ENCODE measurements around the gene CACUL1.
"Not testable (repeated sequence)": the region's sequence is repeated elsewhere in the genome, so short reads cannot be mapped to it uniquely, and the experiment has no call there.

The CACUL1 gene

DNA sequence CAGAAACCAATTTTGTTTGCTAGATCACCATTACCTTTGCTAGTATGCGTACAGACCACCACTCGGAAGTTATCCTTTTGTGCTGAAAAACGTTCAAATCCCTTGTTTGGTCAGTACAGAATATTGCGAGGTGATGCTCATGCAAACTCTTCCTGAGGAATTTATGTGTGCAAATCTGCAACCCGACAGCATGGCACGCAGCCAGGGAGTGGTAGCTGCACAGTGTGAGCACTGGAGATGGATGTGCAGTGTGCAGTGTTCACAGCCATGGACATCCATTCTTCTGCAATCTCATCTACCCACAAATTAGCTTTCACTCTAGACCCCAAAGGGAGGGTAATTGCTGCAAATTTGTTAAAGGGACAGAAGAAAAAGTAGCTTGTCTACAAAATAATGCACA is 72.2 kb downstream of the CACUL1 start:
- DNase-seq = no peak

DNA sequence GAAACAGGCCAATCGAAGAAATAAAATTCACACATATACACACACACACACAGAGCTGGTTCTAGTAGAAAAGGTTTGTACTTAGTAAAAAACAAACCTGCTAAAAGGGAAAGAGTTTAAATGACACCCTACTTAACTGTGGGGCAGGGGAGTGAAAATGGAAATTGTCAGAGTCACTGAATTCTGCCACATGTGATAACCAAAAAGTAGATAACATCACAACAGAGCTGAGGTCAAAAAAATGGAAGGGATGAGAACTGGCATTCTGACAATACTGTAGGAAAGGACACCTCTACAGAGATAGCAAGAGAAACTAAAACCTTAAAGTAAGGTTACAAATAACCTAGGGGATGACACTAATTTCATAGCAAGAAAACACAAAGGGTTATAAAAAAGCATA is 74.6 kb downstream of the CACUL1 start:
- no peak for DNase-seq

DNA sequence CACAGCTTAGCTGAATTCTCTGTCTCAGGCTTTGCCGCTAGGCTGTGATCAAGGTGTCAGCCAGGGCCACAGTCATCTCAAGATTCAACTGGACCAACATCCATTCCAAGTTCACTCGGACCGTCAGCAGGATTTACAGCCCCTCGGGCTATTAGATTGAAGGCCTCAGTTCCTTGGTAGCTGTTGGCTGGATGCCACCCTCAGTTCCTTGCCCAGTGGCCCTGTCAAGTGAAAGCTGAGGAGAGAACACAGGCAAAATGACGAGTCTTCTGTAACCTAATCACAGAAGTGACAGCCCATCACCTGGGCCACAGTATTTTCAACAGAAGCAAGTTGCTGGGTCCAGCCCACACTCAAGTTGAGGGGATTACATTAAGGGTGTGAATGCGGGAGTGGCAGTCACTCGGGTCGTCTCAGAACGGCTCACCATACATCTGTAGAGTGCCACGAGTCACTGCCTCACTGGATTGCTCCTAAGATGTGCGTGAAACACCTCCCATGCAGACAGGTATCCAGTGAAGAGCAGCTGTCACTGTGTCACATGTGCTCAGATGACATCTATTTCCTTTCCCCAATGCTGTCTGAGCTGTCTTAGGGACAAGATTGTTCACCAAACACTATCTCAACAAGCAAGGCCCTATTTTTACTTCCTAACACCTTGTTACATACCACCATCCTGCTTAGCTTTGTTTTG is 80.4 kb downstream of the CACUL1 start:
- no peak for DNase-seq

DNA sequence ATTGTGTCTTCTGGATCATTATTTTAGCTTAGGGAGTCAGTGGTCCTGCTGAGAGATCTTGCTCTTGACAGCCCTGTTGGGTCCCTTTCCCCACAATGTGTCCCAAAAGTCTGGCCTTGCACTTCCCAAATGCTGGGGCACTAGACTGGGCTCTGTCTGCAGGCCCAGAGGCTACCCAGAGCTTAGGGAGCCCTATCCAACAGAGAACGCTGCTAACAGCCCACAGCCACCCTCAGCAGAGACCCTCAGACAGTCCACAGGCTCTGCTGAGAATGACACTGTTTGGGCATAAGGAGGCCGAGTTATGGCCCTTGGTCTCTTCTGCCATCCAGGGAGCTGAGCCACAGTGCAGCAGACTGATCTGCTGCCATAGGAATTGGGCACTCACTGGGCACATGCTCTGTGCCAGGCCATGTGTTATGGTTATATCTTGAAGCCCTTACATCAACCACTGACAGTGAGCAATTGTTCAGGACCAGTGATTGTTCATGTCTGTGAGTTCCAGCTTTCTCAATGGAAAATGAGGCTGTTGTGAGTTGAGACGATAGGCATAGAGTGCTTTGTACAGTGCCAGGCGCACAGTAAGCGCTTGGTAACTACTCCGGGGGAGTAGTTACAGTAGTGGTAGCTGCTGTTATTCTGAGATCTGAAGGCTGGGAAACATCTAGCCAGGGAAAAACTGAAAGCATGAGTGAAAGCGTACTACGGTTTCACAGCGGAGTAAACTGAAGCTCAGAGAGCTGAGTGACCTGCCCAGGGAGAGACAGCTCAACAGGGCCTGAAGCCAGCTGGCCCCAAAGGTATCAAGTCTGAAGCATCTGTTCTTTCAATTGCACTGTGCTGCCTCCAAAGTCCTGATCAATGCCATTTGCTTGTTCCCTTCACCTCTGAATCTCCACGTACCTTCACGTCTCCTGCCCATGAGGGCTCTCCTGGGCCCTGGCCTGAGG is 81.7 kb downstream of the CACUL1 start:
- no peak for DNase-seq

DNA sequence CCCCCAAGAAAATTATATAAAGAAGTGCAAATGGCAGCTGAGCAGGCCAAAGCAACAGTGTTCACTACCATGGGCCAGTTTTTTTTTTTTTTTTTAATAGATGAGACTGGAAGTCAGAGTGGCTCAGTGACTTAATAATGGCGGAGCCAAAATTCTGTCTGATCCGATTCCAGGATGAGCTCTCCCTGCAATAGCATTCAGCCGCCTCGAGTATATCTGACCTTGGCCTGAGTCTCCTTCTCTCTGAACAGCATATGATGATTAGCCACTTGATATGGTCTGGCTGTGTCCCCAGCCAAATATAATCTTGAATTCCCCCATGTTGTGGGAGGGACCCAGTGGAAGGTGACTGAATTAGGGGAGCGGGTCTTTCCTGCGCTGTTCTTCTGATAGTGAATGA is 82.6 kb downstream of the CACUL1 start:
- no peak for DNase-seq

DNA sequence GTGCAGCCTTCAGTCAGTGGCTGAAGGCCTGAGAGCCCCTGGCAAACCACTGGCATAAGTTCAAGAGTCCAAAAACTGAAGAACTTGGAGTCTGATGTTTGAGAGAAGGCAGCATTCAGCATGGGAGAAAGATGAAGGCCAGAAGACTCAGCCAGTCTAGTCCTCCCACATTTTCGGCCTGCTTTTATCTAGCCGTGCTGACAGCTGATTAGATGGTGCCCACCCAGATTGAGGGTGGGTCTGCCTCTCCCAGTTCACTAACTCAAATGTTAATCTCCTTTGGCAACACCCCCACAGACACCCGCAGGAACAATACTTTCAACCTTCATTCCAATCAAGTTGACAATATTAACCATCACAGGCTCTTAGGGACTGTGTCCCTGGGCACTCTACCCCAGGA is 83.5 kb downstream of the CACUL1 start:
- DNase-seq = not testable (repeated sequence)

DNA sequence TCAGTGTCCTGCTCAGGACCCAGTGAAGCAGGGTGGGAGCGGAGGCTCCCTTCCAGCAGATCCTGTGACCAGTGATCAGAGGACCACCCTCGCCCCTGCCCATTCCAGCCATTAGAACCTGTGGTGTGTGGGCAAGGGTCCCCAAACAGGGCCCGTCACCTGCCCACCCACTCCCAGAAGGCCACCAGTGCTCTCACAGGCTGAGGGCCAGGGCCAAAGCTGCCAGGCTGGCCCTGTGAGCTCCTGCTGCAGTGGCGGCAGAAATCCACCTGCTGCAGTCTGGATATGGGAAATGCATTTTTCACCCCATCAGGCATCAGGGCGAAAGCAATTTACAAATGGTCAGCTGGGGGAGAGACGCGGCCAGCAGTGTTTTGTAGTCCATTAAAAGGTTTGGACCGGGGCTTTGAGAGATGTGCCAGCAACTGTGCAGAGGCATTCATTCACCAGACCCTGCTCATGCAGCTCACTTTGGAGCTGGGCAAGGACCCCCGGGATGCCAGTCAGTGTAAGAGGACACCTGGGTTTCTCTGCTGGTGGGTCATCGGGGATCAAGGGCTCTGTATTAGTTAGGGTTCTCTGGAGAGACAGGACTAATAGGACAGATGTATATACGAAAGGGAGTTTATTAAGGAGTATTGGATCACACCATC is 84.2 kb downstream of the CACUL1 start:
- no peak for DNase-seq

DNA sequence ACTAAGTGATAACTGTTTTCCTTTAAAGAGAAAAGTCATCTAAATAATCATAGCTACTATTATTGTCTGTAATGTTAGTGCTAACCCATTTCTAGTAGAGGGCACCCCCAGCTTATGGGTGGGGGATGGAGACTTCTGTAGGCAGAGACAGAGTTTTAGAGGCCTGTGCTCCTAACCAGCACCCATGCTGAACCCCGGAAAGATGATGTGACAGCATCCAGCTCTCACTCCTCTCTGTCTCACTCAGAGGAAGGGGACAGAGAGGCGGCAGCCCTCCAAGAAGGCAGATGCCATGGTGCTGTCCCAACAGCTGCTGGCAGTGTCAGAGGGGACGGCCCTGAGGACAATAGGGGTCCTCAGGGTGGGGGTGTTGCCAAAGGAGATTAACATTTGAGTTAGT is 84.9 kb downstream of the CACUL1 start:
- DNase-seq = no peak

DNA sequence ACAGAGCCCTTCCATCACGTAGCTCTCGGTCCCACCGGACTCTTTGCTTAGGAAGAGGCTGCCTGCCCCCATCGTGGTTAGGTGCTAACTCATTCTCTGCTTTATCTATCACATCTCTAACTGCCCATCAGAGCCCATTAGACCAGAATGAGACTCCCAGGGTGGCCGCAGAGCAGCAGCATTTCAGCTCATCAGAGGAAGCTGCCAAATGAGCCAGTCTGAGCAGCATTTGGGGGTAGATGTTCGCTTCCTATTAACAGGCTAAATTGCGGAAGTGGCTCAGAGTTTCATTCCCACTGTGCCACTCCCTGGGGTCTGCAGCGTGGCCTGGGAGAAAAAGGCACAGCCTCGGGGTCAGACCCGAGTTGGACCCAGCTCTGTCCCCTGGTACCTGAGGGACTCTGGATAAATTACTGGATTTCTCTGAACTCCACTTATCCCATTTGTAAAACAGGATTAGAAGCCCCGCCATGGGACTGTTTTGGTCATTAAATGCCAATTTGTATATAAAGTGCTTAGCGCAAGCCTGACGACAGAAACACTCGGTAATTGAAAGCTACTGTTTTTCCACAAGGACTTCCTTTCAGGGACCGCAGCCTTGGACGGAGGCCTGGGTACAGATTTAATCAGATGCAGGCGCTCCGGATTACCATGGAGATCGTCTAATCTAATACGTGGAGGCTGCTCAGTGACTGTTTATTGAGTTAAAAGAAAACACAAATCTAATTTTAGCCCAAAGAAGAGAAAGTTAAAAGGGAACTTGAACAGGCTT is 85.6 kb downstream of the CACUL1 start:
- DNase-seq = peak in 1 of 2 donors; percentile 19

DNA sequence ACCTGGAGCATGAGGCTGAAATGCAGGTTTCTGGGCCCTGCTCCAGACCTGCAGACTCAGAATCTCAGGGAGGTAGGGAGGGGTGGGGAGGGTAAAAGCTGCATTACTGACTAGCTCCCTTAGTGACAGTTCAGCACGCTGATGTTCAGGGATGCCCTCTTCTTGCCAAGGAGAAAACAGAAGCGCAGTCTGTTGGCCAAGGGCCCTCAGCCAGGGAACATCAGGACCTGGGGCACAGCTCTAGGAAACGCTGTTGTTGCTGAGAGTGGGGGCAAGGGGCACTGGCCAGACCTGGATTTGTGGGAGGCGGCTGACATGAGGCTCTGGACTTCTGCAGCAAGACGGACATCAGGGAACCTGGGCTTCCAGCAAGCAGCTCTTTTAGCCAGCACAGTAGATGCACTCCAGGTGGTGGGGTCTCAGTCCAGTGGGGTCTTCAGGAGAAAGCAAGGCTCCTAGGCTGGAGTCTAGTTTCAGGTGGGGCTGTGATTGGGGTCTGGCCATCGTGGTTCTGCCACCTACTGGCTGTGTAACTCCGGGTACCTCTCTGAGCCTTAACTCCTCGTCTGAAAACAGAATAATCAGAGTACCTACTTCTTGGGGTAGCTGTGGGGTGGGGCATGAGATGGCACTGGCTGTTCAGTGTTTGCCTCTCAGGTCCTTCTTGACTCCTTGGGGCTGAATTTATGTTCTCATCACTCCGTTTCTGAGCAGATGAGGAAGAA is 86.4 kb downstream of the CACUL1 start:
- DNase-seq = no peak

DNA sequence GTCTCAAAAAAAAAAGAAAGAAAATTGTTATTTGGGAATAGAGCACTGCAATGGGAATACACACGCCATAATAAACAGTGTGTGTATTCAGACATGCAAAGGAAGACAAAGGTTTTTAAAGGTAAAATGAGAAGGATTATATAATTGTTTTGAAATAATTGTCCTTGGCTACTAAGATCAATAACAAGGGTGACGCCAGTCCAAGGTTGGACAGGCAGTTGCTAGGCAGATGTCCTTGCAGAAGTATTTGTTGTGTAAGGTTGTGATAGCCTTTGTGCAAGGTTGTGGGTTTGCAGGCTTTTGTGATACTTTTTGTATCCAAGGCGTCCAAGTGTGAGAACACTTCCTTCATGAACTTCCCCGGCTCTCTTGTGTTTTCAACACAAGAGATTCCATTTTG is 87.0 kb downstream of the CACUL1 start:
- DNase-seq = no peak

DNA sequence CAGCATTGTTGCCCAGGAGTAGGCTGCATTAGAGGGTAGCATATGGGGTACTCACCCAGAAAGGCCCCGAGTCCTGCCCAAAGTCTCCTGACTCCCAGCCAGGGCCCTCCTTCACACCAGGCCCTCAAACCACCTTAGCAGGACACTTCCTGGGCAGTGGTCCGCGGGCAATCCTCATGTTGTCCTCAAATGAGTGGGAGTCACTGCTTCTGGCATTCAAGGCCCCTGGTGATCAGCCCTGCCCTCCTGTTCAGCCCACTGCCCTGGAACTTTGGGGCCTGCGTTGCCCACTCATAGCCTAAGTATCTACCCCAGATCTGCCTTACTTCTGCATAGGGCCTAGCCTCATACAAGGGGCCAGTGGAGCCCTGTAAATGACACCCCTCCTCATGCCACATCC is 88.4 kb downstream of the CACUL1 start:
- no peak for DNase-seq

DNA sequence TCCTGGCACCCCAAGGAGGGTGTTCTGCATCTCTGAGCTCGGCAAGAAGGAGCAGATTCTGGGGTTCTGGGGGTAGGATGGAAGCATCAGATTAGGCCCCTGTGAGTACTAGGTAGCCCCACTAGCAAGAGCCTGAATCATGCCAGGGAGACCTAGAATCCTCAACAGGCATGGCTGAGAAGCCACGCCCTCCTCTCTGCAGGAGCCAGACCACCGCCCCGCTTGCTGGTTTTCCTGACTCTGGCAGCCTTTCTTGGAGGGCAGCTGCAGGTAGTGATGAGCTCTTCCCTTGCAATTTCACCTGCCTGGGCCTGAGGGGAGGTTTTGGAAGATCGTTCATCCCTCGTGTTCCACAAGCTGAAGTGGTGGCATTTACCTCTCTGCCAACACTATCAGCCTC is 90.4 kb downstream of the CACUL1 start:
- DNase-seq = no peak

DNA sequence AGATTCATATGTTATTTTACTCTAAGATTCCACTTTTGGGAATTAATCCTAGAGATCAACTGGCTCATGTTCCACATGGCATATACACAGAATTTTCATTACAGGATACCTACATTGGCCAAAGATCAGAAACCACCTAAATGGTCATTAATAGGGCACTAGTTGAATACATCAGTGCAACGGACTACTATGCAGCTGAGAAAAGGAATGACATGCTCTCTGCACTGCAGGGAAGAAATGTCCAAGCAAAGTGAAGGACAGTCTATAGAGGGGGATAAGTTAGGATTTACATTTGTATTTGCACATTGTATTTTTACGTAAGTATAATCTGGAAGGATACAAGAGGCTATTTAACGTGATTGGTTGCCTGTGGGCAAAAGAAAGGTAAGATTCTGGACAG is 91.6 kb downstream of the CACUL1 start:
- no peak for DNase-seq

DNA sequence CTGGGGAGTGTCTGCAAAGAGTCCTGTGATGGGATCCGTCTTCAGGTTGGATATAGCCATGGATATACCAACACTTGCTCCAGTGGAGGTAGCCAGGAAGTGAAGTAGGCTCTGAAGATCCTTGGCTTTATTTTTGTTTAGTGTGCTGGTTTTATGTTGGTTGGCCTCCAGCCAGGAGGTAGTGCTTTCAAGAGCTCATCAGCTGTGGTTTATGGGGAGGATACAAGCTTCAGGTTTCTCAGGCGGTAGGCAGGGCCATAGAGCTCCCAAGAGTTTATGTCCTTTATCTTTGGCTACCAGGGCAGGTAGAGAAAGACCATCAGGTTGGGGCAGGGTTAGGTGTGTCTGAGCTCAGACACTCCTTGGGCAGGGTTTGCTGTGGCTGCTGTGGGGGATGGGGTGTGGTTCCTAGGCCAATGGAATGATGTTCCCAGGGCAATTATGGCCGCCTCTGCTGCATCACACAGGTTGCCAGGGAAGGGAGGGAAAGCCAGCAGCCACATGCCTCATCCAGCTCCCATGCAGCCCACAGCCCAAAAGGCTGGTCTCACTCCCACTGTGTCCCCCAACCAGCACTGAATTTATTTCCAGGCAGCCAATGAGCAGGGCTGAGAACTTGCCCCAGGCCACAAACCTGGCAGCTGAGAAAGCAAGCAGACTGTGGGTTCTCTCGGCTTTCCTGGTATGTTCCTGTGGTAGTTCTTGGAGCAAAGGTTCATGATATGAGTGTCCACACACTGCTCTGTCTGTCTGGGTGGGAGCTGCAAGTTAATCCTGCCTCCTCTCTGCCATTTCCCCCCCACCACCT is 92.3 kb downstream of the CACUL1 start:
- peak in 1 of 2 donors; percentile 13 for DNase-seq

DNA sequence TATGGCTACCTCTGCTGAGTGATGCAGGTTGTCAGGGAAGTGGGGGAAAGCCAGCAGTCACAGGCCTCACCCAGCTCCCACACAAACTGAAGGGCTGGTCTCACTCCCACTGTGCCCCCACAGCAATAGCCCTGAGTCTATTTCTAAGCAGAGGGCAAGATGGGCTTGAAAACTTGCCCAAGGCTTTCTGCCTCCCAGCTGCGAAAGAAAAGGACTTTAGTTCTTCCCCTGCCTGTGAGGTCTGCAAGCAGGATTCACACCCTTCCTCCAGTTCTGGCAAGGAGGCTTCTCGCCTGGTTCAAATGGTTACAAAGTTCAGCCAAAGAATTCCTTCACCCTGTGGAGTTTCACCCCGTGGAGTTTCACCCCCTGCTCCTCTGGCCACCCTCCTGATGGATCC is 96.0 kb downstream of the CACUL1 start:
- DNase-seq = no peak

DNA sequence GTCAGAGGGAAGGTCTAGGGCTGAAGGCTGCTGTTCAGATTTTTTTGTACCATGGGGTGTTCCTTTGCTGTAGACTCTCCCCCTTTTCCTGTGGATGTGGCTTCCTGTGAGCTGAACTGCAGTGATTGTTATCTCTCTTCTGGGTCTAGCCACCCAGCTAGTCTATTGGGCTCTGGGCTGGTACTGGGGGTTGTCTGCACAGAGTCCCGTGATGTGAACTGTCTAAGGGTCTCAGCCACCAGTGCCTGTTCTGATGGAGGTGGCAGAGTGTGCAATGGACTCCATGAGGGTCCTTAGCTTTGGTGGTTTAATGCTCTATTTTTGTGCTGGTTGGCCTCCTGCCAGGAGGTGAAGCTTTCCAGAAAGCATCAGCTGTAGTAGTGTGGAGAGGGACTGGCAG is 96.6 kb downstream of the CACUL1 start:
- DNase-seq = peak in 1 of 2 donors; percentile 43

DNA sequence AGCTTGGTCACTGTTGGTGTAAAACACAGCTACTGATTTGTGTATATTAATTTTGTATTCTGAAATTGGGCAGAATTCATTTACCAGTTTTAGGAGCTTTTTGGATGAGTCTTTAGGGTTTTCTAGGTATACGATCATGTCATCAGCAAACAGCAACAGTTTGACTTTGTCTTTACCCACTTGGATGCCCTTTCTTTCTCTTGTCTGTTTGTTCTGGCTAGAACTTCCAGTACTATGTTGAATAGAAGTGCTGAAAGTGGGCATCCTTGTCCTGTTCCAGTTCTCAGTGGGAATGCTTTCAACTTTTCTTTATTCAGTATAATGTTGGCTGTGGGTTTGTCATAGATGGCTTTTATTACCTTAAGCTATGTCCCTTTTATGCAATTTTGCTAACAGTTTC is 109.5 kb downstream of the CACUL1 start:
- not testable (repeated sequence) for DNase-seq

DNA sequence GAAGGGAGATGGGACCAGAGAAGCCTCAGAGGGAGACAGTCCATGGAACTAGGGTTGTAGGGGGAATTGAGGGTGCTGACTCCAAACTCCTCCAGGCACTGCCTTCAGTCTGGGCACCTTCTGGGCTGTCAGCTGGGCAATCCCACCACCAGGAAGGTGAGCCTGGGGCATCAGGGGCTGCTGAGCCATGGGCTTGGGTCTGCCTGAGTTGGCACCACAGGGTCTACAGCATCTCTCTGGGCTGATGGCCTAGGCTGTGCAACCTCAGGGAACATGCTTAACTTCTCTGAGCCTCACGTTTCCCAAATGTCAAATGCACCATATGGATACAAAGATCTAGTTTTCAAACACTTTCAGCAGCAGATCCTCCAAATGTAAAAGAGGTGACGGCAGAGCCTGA is 112.5 kb downstream of the CACUL1 start:
- DNase-seq = no peak

DNA sequence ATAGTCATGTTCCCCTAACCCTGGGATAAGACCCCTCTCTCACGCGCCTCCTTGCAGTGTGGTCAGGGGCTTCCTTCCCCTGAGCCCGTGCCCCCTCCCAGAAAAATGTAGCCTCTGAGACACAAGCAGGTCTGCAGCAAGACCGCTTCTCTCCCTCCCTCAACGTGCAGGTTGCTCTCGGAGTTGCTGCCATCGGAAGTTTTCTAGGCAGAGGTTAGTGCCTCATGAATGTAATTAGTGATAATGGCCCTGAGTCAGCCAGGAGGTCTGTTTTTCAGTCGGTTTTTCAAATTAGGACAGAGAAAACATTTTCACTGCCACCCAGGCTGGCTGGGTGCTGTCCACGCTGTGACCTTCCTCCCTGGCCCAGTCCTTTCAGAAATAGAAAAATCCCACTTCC is 116.1 kb downstream of the CACUL1 start:
- DNase-seq = no peak

DNA sequence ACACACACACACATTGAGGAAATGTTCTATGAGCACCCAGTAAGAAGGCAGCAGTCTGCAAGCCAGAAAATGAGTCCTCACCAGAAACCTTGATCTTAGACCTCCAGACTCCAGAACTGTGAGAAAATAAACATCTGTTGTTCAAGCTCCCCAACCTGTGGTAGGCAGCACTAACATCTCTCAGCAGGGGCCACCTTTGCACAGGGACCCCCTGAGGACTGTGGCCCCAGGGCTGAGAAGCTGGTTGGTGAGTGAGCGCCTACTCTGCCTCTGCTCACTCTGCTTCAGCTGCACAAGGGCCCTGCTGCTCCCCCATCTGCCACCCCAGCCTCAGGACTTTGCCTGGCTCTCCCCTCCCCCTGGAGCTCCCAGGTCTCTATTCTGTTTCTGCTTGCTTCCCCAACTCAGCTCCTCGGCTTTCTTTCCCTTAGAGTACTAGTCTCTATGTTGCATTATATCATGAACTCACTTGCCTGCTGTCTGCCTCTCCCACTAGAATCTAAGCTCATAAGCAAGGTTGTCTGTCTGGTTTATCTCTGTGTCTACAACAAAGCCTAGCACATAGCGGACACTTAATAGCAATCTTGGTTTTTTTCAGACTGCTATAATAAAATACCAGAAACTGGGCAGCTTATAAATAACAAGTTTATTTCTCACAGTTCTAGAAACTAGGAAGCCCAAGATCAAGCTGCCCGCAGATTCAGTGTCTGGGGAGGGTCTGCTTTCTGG is 118.9 kb downstream of the CACUL1 start:
- no peak for DNase-seq
